ENCODE data around the gene CLDN20.

GRCh38 chr6:155303361-155303870 is 39.6 kb downstream of the CLDN20 start:
- no peak for TF ChIP-seq EP300 (IDR thresholded peaks at IDR 0.05)
- no peak for TF ChIP-seq CTCF (IDR thresholded peaks at IDR 0.05)
